ENCODE measurements around the gene LRR1.

The LRR1 gene

DNA sequence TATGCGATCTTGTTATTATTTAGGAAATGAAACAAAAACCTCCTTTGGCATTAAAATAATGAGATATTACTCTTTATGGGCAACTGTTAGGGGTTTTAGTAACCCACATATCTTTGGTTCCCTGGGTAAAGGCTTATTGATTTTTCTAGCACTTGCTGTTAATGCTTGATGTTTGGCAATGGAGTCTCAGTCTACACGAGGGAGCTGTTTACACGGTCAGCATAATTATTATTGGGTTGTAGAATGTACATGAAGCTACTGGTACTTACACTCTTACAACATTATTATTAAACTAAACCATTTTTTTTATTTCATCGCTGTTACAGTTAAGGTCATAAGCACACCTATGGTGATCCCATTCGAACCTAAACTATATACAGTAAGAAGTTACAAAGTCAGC is 24.7 kb upstream of the LRR1 start:
- ATAC-seq (ENCODE audit: insufficient read depth, low read depth), result no peak
- TF ChIP-seq, protein P1, sequence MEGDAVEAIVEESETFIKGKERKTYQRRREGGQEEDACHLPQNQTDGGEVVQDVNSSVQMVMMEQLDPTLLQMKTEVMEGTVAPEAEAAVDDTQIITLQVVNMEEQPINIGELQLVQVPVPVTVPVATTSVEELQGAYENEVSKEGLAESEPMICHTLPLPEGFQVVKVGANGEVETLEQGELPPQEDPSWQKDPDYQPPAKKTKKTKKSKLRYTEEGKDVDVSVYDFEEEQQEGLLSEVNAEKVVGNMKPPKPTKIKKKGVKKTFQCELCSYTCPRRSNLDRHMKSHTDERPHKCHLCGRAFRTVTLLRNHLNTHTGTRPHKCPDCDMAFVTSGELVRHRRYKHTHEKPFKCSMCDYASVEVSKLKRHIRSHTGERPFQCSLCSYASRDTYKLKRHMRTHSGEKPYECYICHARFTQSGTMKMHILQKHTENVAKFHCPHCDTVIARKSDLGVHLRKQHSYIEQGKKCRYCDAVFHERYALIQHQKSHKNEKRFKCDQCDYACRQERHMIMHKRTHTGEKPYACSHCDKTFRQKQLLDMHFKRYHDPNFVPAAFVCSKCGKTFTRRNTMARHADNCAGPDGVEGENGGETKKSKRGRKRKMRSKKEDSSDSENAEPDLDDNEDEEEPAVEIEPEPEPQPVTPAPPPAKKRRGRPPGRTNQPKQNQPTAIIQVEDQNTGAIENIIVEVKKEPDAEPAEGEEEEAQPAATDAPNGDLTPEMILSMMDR (IDR thresholded peaks at IDR 0.05; ENCODE audit: borderline replicate concordance, extremely low read depth, low read length, poor library complexity, severe bottlenecking), result no peak

DNA sequence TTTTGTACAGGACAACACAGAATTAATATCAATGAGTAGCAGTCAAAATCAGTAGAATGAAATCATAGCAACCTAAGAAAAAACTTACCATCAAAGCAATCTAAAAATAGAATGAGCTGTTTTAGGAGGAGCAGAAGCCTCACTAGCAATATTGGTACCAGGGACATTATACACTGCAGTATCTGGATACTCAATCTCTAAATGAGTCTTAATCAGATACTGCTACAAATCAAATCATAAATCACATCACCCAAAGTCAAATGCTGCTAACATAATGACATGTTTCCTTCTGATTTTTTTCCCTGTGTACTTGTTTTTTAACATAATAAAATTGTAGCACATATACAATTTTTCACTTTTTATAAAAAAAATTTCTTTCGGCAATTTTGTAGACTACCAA is 20.6 kb upstream of the LRR1 start:
- H3K27ac ChIP-seq (ENCODE audit: low read length), result no peak overlapping the region
- no peak overlapping the region for H3K4me3 ChIP-seq (ENCODE audit: low read depth in 1 of 2, low read length in 2 of 2)
- H3K36me3 ChIP-seq (ENCODE audit: insufficient read depth, low read length), result peaks cover 61% of the 10 kb centered on the region
- ATAC-seq (ENCODE audit: insufficient read depth, low read depth), result no peak
- no peaks in the 10 kb centered on the region for H3K9me3 ChIP-seq (ENCODE audit: insufficient read depth, low read length, severe bottlenecking)
- H3K79me2 ChIP-seq (ENCODE audit: insufficient read depth, low read length), result peaks cover 45% of the 10 kb centered on the region
- peaks cover 11% of the 10 kb centered on the region; the same call in 1 of the 2 replicates for H3K4me1 ChIP-seq (ENCODE audit: insufficient read depth, low read length)
- no peak for DNase-seq
- H3K4me2 ChIP-seq (ENCODE audit: insufficient read depth, low read length), result no peak overlapping the region
- no peak overlapping the region for H2AFZ ChIP-seq (ENCODE audit: low read depth, low read length)
- no peak for TF ChIP-seq EZH2 (IDR thresholded peaks at IDR 0.05; ENCODE audit: borderline replicate concordance, low read depth, low read length, severe bottlenecking)
- TF ChIP-seq, protein P1 (IDR thresholded peaks at IDR 0.05; ENCODE audit: borderline replicate concordance, extremely low read depth, low read length, poor library complexity, severe bottlenecking), result no peak
- H3K9ac ChIP-seq (ENCODE audit: low read depth, low read length), result no peak overlapping the region
- no peaks in the 10 kb centered on the region for H3K27me3 ChIP-seq (ENCODE audit: insufficient read depth, low read length, poor library complexity)
- peaks cover 38% of the 10 kb centered on the region for H4K20me1 ChIP-seq (ENCODE audit: insufficient read depth, low read length)

More for the DNA sequence above, 24.7 kb upstream of the LRR1 start:
- no peak for DNase-seq
- Histone ChIP-seq H3K4me1 (ENCODE audit: insufficient read depth, low read length) (no peaks in the 10 kb centered on the region), H3K4me2 (ENCODE audit: insufficient read depth, low read length) (no peak overlapping the region), H2AFZ (ENCODE audit: low read depth, low read length) (no peak overlapping the region), H3K36me3 (ENCODE audit: insufficient read depth, low read length) (peaks cover 39% of the 10 kb centered on the region), H4K20me1 (ENCODE audit: insufficient read depth, low read length) (peaks cover 4% of the 10 kb centered on the region; the same call in 1 of the 2 replicates), H3K27ac (ENCODE audit: low read length) (no peak overlapping the region), H3K9me3 (ENCODE audit: insufficient read depth, low read length, severe bottlenecking) (peaks cover 2% of the 10 kb centered on the region), H3K27me3 (ENCODE audit: insufficient read depth, low read length, poor library complexity) (no peaks in the 10 kb centered on the region), H3K79me2 (ENCODE audit: insufficient read depth, low read length) (peaks cover 6% of the 10 kb centered on the region; the same call in 1 of the 2 replicates), H3K9ac (ENCODE audit: low read depth, low read length) (no peak overlapping the region), H3K4me3 (ENCODE audit: low read depth in 1 of 2, low read length in 2 of 2) (no peak overlapping the region)

DNA sequence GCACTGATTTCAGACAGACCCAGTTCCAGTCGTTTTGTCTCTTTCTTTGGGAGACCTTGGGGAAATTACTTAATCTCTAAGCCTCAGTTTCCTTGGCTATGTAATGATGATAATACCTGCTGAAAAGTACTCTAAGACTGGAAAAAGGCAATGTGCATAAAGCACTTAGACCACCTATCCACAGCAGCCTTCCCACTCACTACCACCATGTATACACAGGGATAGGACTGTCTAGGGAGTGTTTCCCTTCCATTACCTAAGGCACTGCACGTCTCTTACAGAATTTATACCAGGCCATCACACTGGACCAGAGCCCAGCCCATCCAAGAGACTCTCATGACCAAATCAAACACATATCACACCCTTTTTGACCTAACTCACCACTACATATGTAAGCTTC is 18.9 kb upstream of the LRR1 start:
- H3K27me3 ChIP-seq (ENCODE audit: insufficient read depth, low read length, poor library complexity), result no peaks in the 10 kb centered on the region
- H3K79me2 ChIP-seq (ENCODE audit: insufficient read depth, low read length), result peaks cover 62% of the 10 kb centered on the region
- no peak overlapping the region for H2AFZ ChIP-seq (ENCODE audit: low read depth, low read length)
- H3K4me3 ChIP-seq (ENCODE audit: low read depth in 1 of 2, low read length in 2 of 2), result no peak overlapping the region
- H3K9ac ChIP-seq (ENCODE audit: low read depth, low read length), result no peak overlapping the region
- H3K4me1 ChIP-seq (ENCODE audit: insufficient read depth, low read length), result peaks cover 26% of the 10 kb centered on the region
- no peaks in the 10 kb centered on the region for H3K9me3 ChIP-seq (ENCODE audit: insufficient read depth, low read length, severe bottlenecking)
- no peak for TF ChIP-seq EZH2 (IDR thresholded peaks at IDR 0.05; ENCODE audit: borderline replicate concordance, low read depth, low read length, severe bottlenecking)
- TF ChIP-seq, protein P1 (IDR thresholded peaks at IDR 0.05; ENCODE audit: borderline replicate concordance, extremely low read depth, low read length, poor library complexity, severe bottlenecking), result no peak
- peaks cover 53% of the 10 kb centered on the region for H4K20me1 ChIP-seq (ENCODE audit: insufficient read depth, low read length)
- no peak overlapping the region for H3K4me2 ChIP-seq (ENCODE audit: insufficient read depth, low read length)
- H3K27ac ChIP-seq (ENCODE audit: low read length), result no peak overlapping the region
- H3K36me3 ChIP-seq (ENCODE audit: insufficient read depth, low read length), result peaks cover 69% of the 10 kb centered on the region
- DNase-seq, result no peak
- no peak for ATAC-seq (ENCODE audit: insufficient read depth, low read depth)

Data from DND-41 (cell line).